OCI-LY3 (cell line): ENCODE data around the gene KRTCAP2.

Experiments used
- H2AFZ ChIP-seq: fragments of 200-600, 300-600 bp; shearing (Covaris generic); 2 replicates; pipeline ENCODE4 v1.6.0; 2014; ENCODE audit warnings: antibody characterized with exemption, low read depth, low read length
- H3K27ac ChIP-seq: fragments of 200-600, 300-600 bp; sonication (generic); 2 replicates; pipeline ENCODE4 v1.5.1; 2014; ENCODE audit warnings: mild to moderate bottlenecking, low read length, moderate library complexity, mixed read lengths
- H3K27me3 ChIP-seq: fragments of 200-600, 300-600 bp; sonication (generic); 2 replicates; pipeline ENCODE4 v1.6.1; 2014; ENCODE audit warnings: low read depth, low read length, mixed read lengths
- H3K36me3 ChIP-seq: fragments of 200-600, 300-600 bp; sonication (generic); replicated peaks from 2 replicates; pipeline ENCODE3; 2014; ENCODE audit warnings: low read depth, low read length, mixed read lengths
- H3K4me1 ChIP-seq: fragments of 300-600, 200-600 bp; sonication (generic); 2 replicates; pipeline ENCODE4 v1.6.1; 2014; ENCODE audit warnings: low read length, mixed read lengths
- H3K4me2 ChIP-seq: fragments of 200-600, 300-600 bp; sonication (generic); 2 replicates; pipeline ENCODE4 v1.6.1; 2014; ENCODE audit warnings: low read length, mixed read lengths
- H3K4me3 ChIP-seq: fragments of 300-600, 200-600 bp; sonication (generic); 2 replicates; pipeline ENCODE4 v1.5.1; 2014; ENCODE audit warnings: antibody characterized with exemption, mild to moderate bottlenecking, low read length, moderate library complexity
- H3K79me2 ChIP-seq: fragments of 300-600, 200-600 bp; shearing (Covaris generic); 2 replicates; pipeline ENCODE4 v1.6.1; 2014; ENCODE audit warnings: mild to moderate bottlenecking, low read length, mixed read lengths
- H3K9ac ChIP-seq: fragments of 300-600, 200-600 bp; shearing (Covaris generic); 2 replicates; pipeline ENCODE4 v1.6.0; 2014; ENCODE audit warnings: mild to moderate bottlenecking, low read length, moderate library complexity
- H3K9me3 ChIP-seq: fragments of 200-600, 300-600 bp; shearing (Covaris generic); 2 replicates; pipeline ENCODE4 v1.6.1; 2014; ENCODE audit warnings: low read length, mixed read lengths; ENCODE audit not compliant: insufficient read depth
- H4K20me1 ChIP-seq: fragments of 200-600, 300-600 bp; sonication (generic); 2 replicates; pipeline ENCODE4 v1.6.1; 2016; ENCODE audit warnings: low read length, mixed read lengths; ENCODE audit not compliant: insufficient read depth
- CTCF ChIP-seq: fragments of 200-600, 300-600 bp; sonication (generic); IDR thresholded peaks from 2 replicates; pipeline ENCODE4 v1.5.1; 2014; ENCODE audit warnings: antibody characterized with exemption, low read length, low read depth
- EZH2phosphoT487 ChIP-seq: fragments of 200-600 bp; shearing (Covaris generic); IDR thresholded peaks from 2 replicates; pipeline ENCODE4 v1.6.1; 2018; ENCODE audit warnings: antibody characterized with exemption, mixed run types, low read depth

KRTCAP2 gene

DNA sequence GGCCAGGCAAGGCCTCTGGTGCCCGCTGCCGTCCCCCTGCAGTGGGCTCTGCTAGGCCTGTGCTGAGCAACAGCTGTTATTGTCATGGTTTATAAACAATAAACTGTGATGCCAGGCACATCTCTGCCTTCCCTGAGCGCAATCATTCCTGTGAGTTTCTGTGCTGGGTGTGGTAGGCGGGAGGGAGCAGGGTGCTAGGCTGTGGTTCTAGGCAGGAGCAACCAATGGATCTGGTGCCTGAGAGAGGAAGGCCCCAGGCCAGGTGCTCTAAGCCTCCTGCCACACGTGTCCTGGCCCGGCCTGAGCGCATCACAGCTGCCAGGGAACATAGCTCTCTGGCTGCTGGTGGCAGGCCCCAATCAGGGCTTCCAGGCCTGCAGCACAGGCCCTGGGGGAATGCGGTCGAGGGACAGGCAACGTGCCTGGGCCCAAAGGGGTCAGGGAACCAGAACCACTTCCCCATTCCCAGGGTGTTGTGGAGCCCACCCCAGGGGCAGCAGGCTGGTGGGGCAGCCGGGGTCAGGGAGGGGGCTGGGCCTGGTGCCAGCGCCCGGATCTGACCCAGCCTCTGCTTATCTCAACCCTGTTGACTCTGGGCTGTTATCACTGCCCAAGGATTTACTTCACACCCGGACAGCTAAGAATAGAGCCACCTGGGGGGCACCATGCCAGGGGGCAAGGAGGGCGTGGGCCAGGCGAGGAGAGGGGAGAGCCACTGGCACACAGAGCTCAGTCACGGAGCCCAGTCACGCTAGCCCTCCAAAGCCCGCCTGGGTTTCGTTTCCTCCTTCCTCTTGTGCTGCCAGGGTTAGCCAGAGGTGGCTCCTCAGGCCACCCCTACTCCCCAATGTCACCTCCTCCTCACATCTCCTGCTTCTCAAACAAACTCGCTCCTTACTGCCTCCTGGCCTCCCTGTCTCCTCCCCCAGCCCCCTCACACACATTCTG is 12.0 kb upstream of the KRTCAP2 start:
- Histone ChIP-seq H3K4me1 (peaks cover 20% of the 10 kb centered on the region), H3K9me3 (no peaks in the 10 kb centered on the region), H3K4me3 (peak overlapping the region; percentile 48), H3K9ac (peak overlapping the region; percentile 56), H2AFZ (peak overlapping the region; percentile 80), H3K4me2 (peak overlapping the region; percentile 79), H3K27ac (peak overlapping the region; percentile 46), H3K36me3 (peaks cover 2% of the 10 kb centered on the region), H4K20me1 (no peaks in the 10 kb centered on the region), H3K79me2 (no peaks in the 10 kb centered on the region), H3K27me3 (no peaks in the 10 kb centered on the region)
- TF ChIP-seq EZH2phosphoT487 (no peak), CTCF (no peak)

DNA sequence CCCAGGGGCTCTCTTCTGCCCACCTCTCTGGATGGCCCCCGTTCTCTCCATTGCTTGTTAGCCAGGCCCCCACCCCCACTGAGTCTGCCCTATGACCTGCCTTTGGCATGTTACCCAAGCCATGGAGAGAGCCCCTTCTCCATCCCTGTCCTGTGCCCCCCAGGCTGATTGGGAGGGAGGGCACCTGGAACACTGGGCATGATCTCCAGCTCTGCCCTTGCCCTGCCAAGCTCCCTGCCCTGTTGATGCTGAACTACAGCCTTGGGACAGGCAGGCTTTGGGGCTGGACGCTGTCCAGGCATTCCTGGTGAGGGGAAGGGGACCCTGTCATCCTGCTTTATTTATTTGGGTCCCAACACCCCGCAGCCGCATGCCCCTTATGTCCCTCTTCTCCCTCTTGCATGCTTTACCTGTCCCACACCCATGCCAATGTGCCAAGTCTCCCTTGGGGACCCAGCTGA is 11.3 kb upstream of the KRTCAP2 start:
- H4K20me1 ChIP-seq, result no peaks in the 10 kb centered on the region
- H3K4me3 ChIP-seq, result no peak overlapping the region
- no peaks in the 10 kb centered on the region for H3K9me3 ChIP-seq
- no peak overlapping the region for H3K27ac ChIP-seq
- no peak for TF ChIP-seq EZH2phosphoT487
- no peak for TF ChIP-seq CTCF
- no peak overlapping the region for H3K4me2 ChIP-seq
- peaks cover 20% of the 10 kb centered on the region for H3K4me1 ChIP-seq
- H2AFZ ChIP-seq, result no peak overlapping the region
- no peaks in the 10 kb centered on the region for H3K79me2 ChIP-seq
- peaks cover 8% of the 10 kb centered on the region for H3K36me3 ChIP-seq
- H3K27me3 ChIP-seq, result no peaks in the 10 kb centered on the region
- H3K9ac ChIP-seq, result no peak overlapping the region

DNA sequence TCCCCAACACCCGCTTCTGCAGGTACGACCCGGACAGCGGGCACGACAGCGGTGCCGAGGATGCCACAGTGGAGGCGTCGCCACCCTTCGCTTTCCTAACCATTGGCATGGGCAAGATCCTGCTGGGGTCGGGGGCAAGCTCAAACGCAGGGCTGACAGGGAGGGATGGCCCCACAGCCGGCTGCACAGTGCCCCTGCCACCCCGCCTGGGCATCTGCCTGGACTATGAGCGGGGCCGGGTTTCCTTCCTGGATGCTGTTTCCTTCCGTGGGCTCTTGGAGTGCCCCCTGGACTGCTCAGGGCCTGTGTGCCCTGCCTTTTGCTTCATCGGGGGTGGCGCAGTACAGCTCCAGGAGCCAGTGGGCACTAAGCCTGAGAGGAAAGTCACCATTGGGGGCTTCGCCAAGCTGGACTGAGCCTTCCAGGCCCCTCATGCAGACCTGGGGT is 10.7 kb upstream of the KRTCAP2 start:
- Histone ChIP-seq H3K79me2 (no peaks in the 10 kb centered on the region), H3K36me3 (peaks cover 9% of the 10 kb centered on the region), H3K4me3 (no peak overlapping the region), H4K20me1 (no peaks in the 10 kb centered on the region), H3K27me3 (no peaks in the 10 kb centered on the region), H3K9me3 (no peaks in the 10 kb centered on the region), H3K9ac (no peak overlapping the region), H3K27ac (no peak overlapping the region), H3K4me2 (no peak overlapping the region), H2AFZ (no peak overlapping the region), H3K4me1 (peaks cover 20% of the 10 kb centered on the region)
- no peak for TF ChIP-seq CTCF
- no peak for TF ChIP-seq EZH2phosphoT487

- Histone ChIP-seq H3K4me2 (no peak overlapping the region), H3K4me1 (peaks cover 26% of the 10 kb centered on the region), H3K27me3 (no peaks in the 10 kb centered on the region), H3K4me3 (no peak overlapping the region), H4K20me1 (no peaks in the 10 kb centered on the region), H3K27ac (no peak overlapping the region), H2AFZ (no peak overlapping the region), H3K79me2 (no peaks in the 10 kb centered on the region), H3K9ac (no peak overlapping the region), H3K36me3 (peaks cover 19% of the 10 kb centered on the region), H3K9me3 (no peaks in the 10 kb centered on the region)
- TF ChIP-seq EZH2phosphoT487 (no peak), CTCF (no peak)
Measured at GRCh38 chr1:155182052-155182550, 9.0 kb upstream of the KRTCAP2 start.
